H9 (cell line): ENCODE data around the gene FAM20A. TPM values are rescaled to one million over a fixed set of nuclear protein-coding genes. Genes with fewer than 3 reads are reported as not detected.

ENCODE experiments used
- DNase-seq: peaks from one replicate; pipeline ENCODE4 v3.0.0-alpha.2; 2017
- H2AFZ ChIP-seq: one replicate; pipeline ENCODE4 v1.6.1; 2013; ENCODE audit warnings: mild to moderate bottlenecking, low read length, control low read depth, moderate library complexity
- H2AK5ac ChIP-seq: 2 replicates; pipeline ENCODE4 v1.6.1; 2013; ENCODE audit warnings: low read length, control low read depth, mixed read lengths; ENCODE audit not compliant: insufficient read length
- H2BK120ac ChIP-seq: one replicate; pipeline ENCODE4 v1.6.1; 2013; ENCODE audit warnings: low read depth, mild to moderate bottlenecking, low read length, control low read depth, inconsistent platforms; ENCODE audit not compliant: poor library complexity, severe bottlenecking
- H2BK12ac ChIP-seq: 2 replicates; pipeline ENCODE4 v1.6.1; 2013; ENCODE audit warnings: low read length, control low read depth, mixed read lengths, low read depth; ENCODE audit not compliant: insufficient read length
- H2BK15ac ChIP-seq: 2 replicates; pipeline ENCODE4 v1.6.1; 2013; ENCODE audit warnings: low read depth, low read length, control low read depth
- H2BK20ac ChIP-seq: one replicate; pipeline ENCODE4 v1.6.1; 2013; ENCODE audit warnings: low read depth, mild to moderate bottlenecking, low read length, control low read depth, inconsistent platforms; ENCODE audit not compliant: poor library complexity, severe bottlenecking
- H2BK5ac ChIP-seq: 2 replicates; pipeline ENCODE4 v1.6.1; 2013; ENCODE audit warnings: low read length, control low read depth, mixed read lengths; ENCODE audit not compliant: insufficient read length
- H3K14ac ChIP-seq: 2 replicates; pipeline ENCODE4 v1.6.1; 2013; ENCODE audit warnings: low read length, control low read depth; ENCODE audit not compliant: insufficient read depth
- H3K18ac ChIP-seq: 2 replicates; pipeline ENCODE4 v1.6.1; 2013; ENCODE audit warnings: low read depth, mild to moderate bottlenecking, mixed read lengths, low read length, control low read depth; ENCODE audit not compliant: insufficient read length
- H3K23ac ChIP-seq: 2 replicates; pipeline ENCODE4 v1.6.1; 2013; ENCODE audit warnings: low read length, control low read depth, mixed read lengths, low read depth; ENCODE audit not compliant: insufficient read length
- H3K23me2 ChIP-seq: 2 replicates; pipeline ENCODE4 v1.6.1; 2013; ENCODE audit warnings: low read depth, mild to moderate bottlenecking, mixed read lengths, low read length, control low read depth; ENCODE audit not compliant: insufficient read length, poor library complexity, severe bottlenecking
- H3K27ac ChIP-seq: 2 replicates; pipeline ENCODE4 v1.5.1; 2013; ENCODE audit warnings: low read length, control low read depth, mixed read lengths, low read depth; ENCODE audit not compliant: insufficient read length
- H3K27me3 ChIP-seq: 2 replicates; pipeline ENCODE4 v1.6.1; 2013; ENCODE audit warnings: low read length, control low read depth, inconsistent platforms; ENCODE audit not compliant: insufficient read depth
- H3K4ac ChIP-seq: 2 replicates; pipeline ENCODE4 v1.6.1; 2013; ENCODE audit warnings: low read depth, mild to moderate bottlenecking, control low read depth, inconsistent platforms, low read length, moderate library complexity
- H3K4me1 ChIP-seq: 2 replicates; pipeline ENCODE4 v1.6.1; 2013; ENCODE audit warnings: low read length, control low read depth, inconsistent platforms; ENCODE audit not compliant: insufficient read depth
- H3K4me2 ChIP-seq: 2 replicates; pipeline ENCODE4 v1.6.1; 2013; ENCODE audit warnings: low read length, control low read depth, mixed read lengths; ENCODE audit not compliant: insufficient read length, insufficient read depth
- H3K56ac ChIP-seq: 2 replicates; pipeline ENCODE4 v1.6.1; 2013; ENCODE audit warnings: low read depth, mild to moderate bottlenecking, mixed read lengths, low read length, control low read depth; ENCODE audit not compliant: insufficient read length
- H3K79me1 ChIP-seq: 2 replicates; pipeline ENCODE4 v1.6.1; 2013; ENCODE audit warnings: low read depth, mild to moderate bottlenecking, moderate library complexity, low read length, control low read depth, inconsistent platforms; ENCODE audit not compliant: insufficient read depth, poor library complexity, severe bottlenecking
- H3K79me2 ChIP-seq: 2 replicates; pipeline ENCODE4 v1.6.1; 2013; ENCODE audit warnings: low read length, control low read depth, inconsistent platforms; ENCODE audit not compliant: insufficient read depth
- H3K9ac ChIP-seq: 2 replicates; pipeline ENCODE4 v1.6.1; 2013; ENCODE audit warnings: low read length, control low read depth, mixed read lengths; ENCODE audit not compliant: insufficient read length; ENCODE audit errors: extremely low read depth
- H3K9me3 ChIP-seq: one replicate; pipeline ENCODE4 v1.6.1; 2013; ENCODE audit warnings: low read depth, low read length, inconsistent platforms; ENCODE audit not compliant: control insufficient read depth
- H3T11ph ChIP-seq: one replicate; pipeline ENCODE4 v1.6.1; 2013; ENCODE audit warnings: mild to moderate bottlenecking, low read length, control low read depth, inconsistent platforms
- H4K20me1 ChIP-seq: one replicate; pipeline ENCODE4 v1.6.1; 2013; ENCODE audit not compliant: control insufficient read depth, insufficient read length, insufficient read depth
- H4K5ac ChIP-seq: 2 replicates; pipeline ENCODE4 v1.6.1; 2013; ENCODE audit warnings: low read depth, mild to moderate bottlenecking, mixed read lengths, low read length, control low read depth; ENCODE audit not compliant: insufficient read length
- H4K8ac ChIP-seq: replicated peaks from 2 replicates; pipeline ENCODE4 v1.6.1; 2013; ENCODE audit warnings: low read length, control low read depth, mixed read lengths, low read depth; ENCODE audit not compliant: insufficient read length
- H4K91ac ChIP-seq: 2 replicates; pipeline ENCODE4 v1.6.1; 2013; ENCODE audit warnings: low read depth, mild to moderate bottlenecking, moderate library complexity, mixed read lengths, low read length, control low read depth; ENCODE audit not compliant: insufficient read length
- H3K27ac Mint-ChIP-seq, 3 experiments: 2 replicates in 2 of 3; 3 replicates in 1 of 3; pipeline ENCODE4 v1.8.0; 2020 to 2021; ENCODE audit warnings: mixed read lengths in 3 of 3, mild to moderate bottlenecking in 1 of 3, moderate library complexity in 1 of 3
- H3K27me3 Mint-ChIP-seq: 2 replicates; pipeline ENCODE4 v1.8.0; 2021; ENCODE audit warnings: low read depth, mild to moderate bottlenecking, moderate library complexity, mixed read lengths
- H3K36me3 Mint-ChIP-seq, 3 experiments: 2 replicates in 2 of 3; 3 replicates in 1 of 3; pipeline ENCODE4 v1.8.0; 2020 to 2021; ENCODE audit warnings: low read depth in 3 of 3, mixed read lengths in 3 of 3; ENCODE audit not compliant: insufficient read depth in 1 of 3
- H3K4me1 Mint-ChIP-seq, 2 experiments: 2 replicates each; pipeline ENCODE4 v1.8.0; 2020; ENCODE audit warnings: mixed read lengths in 2 of 2
- H3K4me3 Mint-ChIP-seq, 2 experiments: 2 replicates in 1 of 2; 3 replicates in 1 of 2; pipeline ENCODE4 v1.8.0; 2020 to 2021; ENCODE audit warnings: mild to moderate bottlenecking in 2 of 2, mixed read lengths in 2 of 2, moderate library complexity in 1 of 2
- H3K9me3 Mint-ChIP-seq, 2 experiments: 2 replicates in 1 of 2; 3 replicates in 1 of 2; pipeline ENCODE4 v1.8.0; 2020; ENCODE audit warnings: mild to moderate bottlenecking in 2 of 2, mixed read lengths in 2 of 2, moderate library complexity in 1 of 2
- whole genome bisulfite sequencing: extraction: QIAGEN DNeasy Blood & Tissue Kit; methylation state at CpG from one replicate; pipeline ENCODE4 v1.1.7; 2013; ENCODE audit warnings: missing lambda C conversion rate, low lambda C conversion rate, mixed read lengths; ENCODE audit not compliant: insufficient read length; ENCODE audit errors: extremely low coverage; 5-methylcytosine and 5-hydroxymethylcytosine counted together
- total RNA-seq: library from RNA; stranded (reverse); gene quantifications from 2 replicates; pipeline ENCODE4 v1.2.1, GENCODE V29; 2021
- TF ChIP-seq, protein P1 (sequence below): fragments of 200-600 bp; sonication (generic); conservative IDR thresholded peaks from 3 replicates; pipeline ENCODE4 v1.8.0; 2021; ENCODE audit warnings: antibody characterized with exemption, mild to moderate bottlenecking

Gene FAM20A
- total RNA-seq, 1 experiment from 2014 or later, result 34.4 TPM

DNA sequence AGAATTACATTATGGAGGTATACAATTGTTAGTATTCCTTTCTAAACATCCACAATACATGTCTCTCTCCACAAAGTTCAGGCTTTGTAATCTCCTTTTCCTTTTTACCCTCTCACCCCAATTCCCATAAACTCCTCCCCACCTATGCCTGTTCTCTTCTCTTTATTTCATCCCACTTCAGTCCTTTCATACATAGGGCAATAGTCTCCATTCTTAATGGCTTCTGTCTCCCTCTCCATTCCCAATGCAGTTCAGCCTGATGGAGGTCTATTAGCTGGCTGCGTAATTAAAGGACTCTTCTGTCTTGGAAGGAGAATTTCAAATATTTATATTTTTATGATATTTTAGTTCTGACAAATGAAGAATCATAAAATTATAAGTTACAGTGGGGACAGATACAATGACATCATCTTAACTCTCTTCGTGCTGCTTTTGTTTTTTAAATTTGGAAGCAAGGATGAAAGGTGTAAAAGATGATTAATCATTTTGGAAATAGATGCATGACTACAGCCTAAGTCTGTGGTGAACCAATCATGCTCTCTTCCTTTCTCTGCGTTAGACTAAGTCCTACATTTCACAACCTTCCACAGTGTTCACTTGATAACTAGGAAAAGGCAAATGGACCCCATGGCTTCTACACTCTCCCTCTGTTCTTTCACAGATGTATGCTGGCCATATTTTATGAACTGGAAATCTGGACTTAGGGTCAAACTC lies 11.2 kb upstream of the FAM20A start:
- Histone ChIP-seq H3K9me3 (peaks cover 7% of the 10 kb centered on the region), H3K27ac (no peak overlapping the region), H3T11ph (no peak overlapping the region), H3K18ac (no peak overlapping the region), H4K8ac (no peak overlapping the region), H2AK5ac (no peak overlapping the region), H3K4me1 (no peaks in the 10 kb centered on the region), H3K79me1 (no peaks in the 10 kb centered on the region), H2AFZ (no peak overlapping the region), H2BK20ac (no peak overlapping the region), H3K23me2 (no peaks in the 10 kb centered on the region), H4K5ac (no peak overlapping the region), H3K4me2 (no peak overlapping the region), H2BK120ac (no peak overlapping the region), H3K23ac (no peak overlapping the region), H3K4ac (no peak overlapping the region), H3K79me2 (no peaks in the 10 kb centered on the region), H4K91ac (no peak overlapping the region), H2BK5ac (no peak overlapping the region), H4K20me1 (no peaks in the 10 kb centered on the region), H3K14ac (no peak overlapping the region), H2BK15ac (no peak overlapping the region), H3K27me3 (no peaks in the 10 kb centered on the region), H2BK12ac (no peak overlapping the region), H3K9ac (no peak overlapping the region), H3K56ac (no peak overlapping the region)
- WGBS, result no CpG with 5 or more reads among the region's 3 CpGs
- no peak overlapping the region for H3K27ac Mint-ChIP-seq
- H3K27me3 Mint-ChIP-seq, result no peaks in the 10 kb centered on the region; the same call in 1 of the 2 replicates
- DNase-seq, result no peak
- H3K9me3 Mint-ChIP-seq, result peaks cover 39 to 42% of the 10 kb centered on the region in 2 experiments
- H3K4me1 Mint-ChIP-seq, result peaks cover 3 to 7% of the 10 kb centered on the region in 2 experiments; a peak in 3 of 4 replicates
- TF ChIP-seq, protein P1, sequence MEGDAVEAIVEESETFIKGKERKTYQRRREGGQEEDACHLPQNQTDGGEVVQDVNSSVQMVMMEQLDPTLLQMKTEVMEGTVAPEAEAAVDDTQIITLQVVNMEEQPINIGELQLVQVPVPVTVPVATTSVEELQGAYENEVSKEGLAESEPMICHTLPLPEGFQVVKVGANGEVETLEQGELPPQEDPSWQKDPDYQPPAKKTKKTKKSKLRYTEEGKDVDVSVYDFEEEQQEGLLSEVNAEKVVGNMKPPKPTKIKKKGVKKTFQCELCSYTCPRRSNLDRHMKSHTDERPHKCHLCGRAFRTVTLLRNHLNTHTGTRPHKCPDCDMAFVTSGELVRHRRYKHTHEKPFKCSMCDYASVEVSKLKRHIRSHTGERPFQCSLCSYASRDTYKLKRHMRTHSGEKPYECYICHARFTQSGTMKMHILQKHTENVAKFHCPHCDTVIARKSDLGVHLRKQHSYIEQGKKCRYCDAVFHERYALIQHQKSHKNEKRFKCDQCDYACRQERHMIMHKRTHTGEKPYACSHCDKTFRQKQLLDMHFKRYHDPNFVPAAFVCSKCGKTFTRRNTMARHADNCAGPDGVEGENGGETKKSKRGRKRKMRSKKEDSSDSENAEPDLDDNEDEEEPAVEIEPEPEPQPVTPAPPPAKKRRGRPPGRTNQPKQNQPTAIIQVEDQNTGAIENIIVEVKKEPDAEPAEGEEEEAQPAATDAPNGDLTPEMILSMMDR, result no peak
- H3K4me3 Mint-ChIP-seq, result no peak overlapping the region
- peaks cover 7 to 40% (median 32%) of the 10 kb centered on the region in 3 experiments for H3K36me3 Mint-ChIP-seq
